ENCODE data around the gene FIS1. TPM values are rescaled to one million over a fixed set of nuclear protein-coding genes. Genes with fewer than 3 reads are reported as not detected.

FIS1 gene
- total RNA-seq, 4 donors from 2014 or later, result 227 to 315 (median 248) TPM

DNA sequence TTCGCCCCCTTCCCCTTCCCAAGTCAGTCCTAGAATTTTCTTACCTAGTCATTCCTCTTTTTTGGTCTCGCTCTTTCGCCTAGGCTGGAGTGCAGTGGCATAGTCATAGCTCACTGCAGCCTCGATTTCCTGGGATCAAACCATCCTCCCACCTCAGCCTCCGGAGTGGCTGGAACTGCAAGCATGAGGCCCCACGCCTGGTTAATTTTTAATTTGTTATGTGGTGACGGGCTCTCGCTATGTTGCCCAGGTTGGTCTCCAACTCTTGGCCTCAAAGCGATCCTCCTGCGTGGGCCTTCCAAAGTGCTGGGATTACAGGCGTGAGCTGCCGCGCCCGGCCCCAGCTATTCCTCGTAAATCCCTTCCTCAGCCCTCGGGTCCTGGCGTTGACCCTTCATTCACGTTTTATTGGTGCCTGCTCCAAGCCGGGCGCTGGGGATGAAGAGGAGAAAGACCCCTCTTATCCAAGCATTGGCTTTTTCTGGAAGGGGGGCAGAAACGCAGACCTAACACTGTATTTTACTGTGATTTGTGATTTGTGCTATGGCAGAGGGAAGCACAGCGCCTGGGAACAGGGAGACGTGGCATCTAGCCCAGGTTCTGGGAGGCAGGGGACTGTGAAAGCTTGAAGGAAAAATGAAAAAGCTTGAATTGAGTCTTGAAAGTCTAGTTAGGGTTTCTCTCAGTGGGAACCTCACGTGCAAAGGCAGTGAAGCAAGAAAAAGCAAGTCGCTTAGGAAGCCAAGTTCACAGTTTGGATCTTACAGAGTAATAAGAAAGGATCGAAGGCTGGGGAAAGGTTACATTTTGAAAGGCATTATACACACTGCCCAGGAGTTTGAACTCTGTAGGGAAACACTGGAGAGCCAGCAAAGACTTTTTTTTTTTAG lies 26.4 kb downstream of the FIS1 start:
- Histone ChIP-seq H3K27ac (peak overlapping the region in 3 of 4 donors; percentile 90 to 97 (median 94)), H3K36me3 (peaks cover 0 to 49% of the 10 kb centered on the region in 2 donors)
- 10 to 23% methylated on average over 7 to 18 of the region's 26 CpGs for WGBS, 2 donors (ENCODE audit: low coverage in 1 of 2)

DNA sequence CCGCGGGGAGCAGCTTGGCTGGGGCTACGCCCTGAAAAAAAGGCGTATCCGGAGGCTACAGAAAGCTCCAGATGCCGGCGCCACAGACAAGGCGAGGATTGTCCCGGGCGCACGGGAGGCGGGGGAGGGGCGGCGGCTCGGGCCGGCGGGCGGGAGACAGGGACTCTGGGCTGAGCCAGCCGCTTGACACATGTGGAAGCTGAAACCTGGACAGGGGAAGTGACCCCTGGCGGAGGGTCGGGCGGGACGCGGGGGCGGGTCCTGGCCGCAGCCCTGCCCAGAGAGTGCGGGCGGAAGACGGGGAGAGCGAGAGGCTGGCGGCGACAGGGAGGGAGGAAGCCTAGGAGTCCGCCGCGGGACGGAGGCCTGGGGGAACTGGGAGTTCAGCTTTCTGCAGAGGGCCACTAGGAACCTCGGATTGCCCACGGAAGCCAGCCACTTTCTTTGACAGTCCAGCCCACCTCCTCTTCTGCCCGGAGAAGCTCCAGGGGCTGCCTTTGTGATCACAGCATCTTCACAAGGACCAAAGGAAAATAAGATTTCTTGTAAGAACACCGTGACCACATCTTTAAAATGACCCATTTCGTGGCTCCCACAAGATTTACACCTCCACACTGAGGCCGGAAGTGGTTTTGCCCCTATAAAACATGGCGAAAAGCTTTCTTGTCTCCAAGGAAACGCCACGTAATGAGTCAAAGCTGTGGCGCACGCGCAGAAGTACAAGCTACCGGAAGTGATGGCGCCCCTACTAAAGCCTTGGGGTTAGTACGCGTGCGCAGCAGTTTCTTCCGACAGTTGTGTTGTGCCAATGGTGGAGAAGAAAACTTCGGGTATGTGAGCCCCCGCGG lies 27.3 kb downstream of the FIS1 start, which contains the start of the genes PLOD3 and ZNHIT1:
Gene PLOD3, minus strand, starts transcription at position 194 of the 848 bp plus-strand sequence. CDS start 307 bp downstream, outside the sequence.
Gene ZNHIT1, plus strand, starts transcription at position 778 of the 848 bp plus-strand sequence. Its CDS starts 31 bp downstream, at position 809.
- WGBS, 2 donors (ENCODE audit: low coverage in 1 of 2), result 0% methylated on average over 5 to 22 of the region's 57 CpGs

More for the DNA sequence above, 26.4 kb downstream of the FIS1 start:
- ATAC-seq, result no peak
- no peaks in the 10 kb centered on the region for H3K27me3 ChIP-seq
- H3K4me1 ChIP-seq, result peaks cover 0 to 59% (median 20%) of the 10 kb centered on the region in 3 donors
- H3K9me3 ChIP-seq, result no peaks in the 10 kb centered on the region
- peak overlapping the region; percentile 39 to 95 for H3K4me3 ChIP-seq
- TF ChIP-seq POLR2AphosphoS5 (IDR thresholded peaks at IDR 0.05) (no peak), POLR2A (IDR thresholded peaks at IDR 0.05) (no peak), EP300 (IDR thresholded peaks at IDR 0.05) (no peak)
- TF ChIP-seq, protein P1, sequence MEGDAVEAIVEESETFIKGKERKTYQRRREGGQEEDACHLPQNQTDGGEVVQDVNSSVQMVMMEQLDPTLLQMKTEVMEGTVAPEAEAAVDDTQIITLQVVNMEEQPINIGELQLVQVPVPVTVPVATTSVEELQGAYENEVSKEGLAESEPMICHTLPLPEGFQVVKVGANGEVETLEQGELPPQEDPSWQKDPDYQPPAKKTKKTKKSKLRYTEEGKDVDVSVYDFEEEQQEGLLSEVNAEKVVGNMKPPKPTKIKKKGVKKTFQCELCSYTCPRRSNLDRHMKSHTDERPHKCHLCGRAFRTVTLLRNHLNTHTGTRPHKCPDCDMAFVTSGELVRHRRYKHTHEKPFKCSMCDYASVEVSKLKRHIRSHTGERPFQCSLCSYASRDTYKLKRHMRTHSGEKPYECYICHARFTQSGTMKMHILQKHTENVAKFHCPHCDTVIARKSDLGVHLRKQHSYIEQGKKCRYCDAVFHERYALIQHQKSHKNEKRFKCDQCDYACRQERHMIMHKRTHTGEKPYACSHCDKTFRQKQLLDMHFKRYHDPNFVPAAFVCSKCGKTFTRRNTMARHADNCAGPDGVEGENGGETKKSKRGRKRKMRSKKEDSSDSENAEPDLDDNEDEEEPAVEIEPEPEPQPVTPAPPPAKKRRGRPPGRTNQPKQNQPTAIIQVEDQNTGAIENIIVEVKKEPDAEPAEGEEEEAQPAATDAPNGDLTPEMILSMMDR (IDR thresholded peaks at IDR 0.05), result no peak

DNA sequence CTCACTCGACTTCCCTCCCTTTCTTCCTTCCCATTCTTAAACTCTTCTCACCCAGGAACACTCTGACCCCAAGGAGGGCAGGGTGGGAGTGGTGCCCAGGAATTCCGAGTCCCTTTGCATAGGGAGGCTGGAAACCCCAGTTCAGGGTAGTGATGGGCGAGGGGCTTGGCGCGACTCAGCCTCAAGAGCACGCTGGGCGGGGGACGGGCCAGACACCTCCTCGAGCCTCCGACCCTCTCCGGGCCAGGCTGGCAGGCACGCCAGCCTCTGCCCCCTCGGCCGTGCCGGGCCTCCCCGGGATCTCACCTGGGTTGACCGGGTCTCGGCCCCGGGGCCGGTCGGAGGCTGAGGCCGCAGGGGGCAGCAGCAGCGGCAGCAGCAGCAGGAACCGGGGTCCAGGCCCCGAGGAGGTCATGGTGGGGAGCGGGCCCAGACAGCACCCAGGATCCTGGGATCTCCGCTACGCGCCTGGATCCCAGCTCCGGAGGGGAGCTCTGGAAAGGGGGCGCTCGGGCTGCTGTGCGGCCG lies 28.0 kb downstream of the FIS1 start:
- Histone ChIP-seq H3K36me3 (peaks cover 0 to 49% of the 10 kb centered on the region in 2 donors), H3K4me1 (peaks cover 0 to 53% (median 20%) of the 10 kb centered on the region in 3 donors), H3K4me3 (peak overlapping the region; percentile 39 to 95), H3K27ac (peak overlapping the region; percentile 73 to 97 (median 92)), H3K27me3 (no peaks in the 10 kb centered on the region), H3K9me3 (no peaks in the 10 kb centered on the region)
- 0% methylated on average over 2 of the region's 34 CpGs; no CpG with 5 or more reads in 1 of the 2 donors for WGBS, 2 donors (ENCODE audit: low coverage in 1 of 2)
- no peak for ATAC-seq
- no peak for TF ChIP-seq EP300 (IDR thresholded peaks at IDR 0.05)
- no peak for TF ChIP-seq POLR2AphosphoS5 (IDR thresholded peaks at IDR 0.05)
- TF ChIP-seq POLR2A (IDR thresholded peaks at IDR 0.05), result no peak
- TF ChIP-seq, protein P1 (IDR thresholded peaks at IDR 0.05), result no peak

More for the DNA sequence above, 27.3 kb downstream of the FIS1 start, which contains the start of the genes PLOD3 and ZNHIT1:
- Histone ChIP-seq H3K4me3 (peak within 1 kb of the TSS; percentile 39 to 95), H3K36me3 (peaks cover 0 to 49% of the 10 kb centered on the region in 2 donors), H3K27ac (peak within 1 kb of the TSS; percentile 73 to 97 (median 92)), H3K27me3 (no peaks in the 10 kb centered on the region), H3K4me1 (peaks cover 0 to 59% (median 20%) of the 10 kb centered on the region in 3 donors), H3K9me3 (no peaks in the 10 kb centered on the region)
- peak; percentile 61 for TF ChIP-seq POLR2AphosphoS5 (IDR thresholded peaks at IDR 0.05)
- TF ChIP-seq, protein P1 (IDR thresholded peaks at IDR 0.05), result peak in 2 of 4 experiments; percentile 23 to 56
- peak; percentile 8 to 35 for TF ChIP-seq POLR2A (IDR thresholded peaks at IDR 0.05)
- no peak for TF ChIP-seq EP300 (IDR thresholded peaks at IDR 0.05)
- ATAC-seq, result peak; percentile 94

DNA sequence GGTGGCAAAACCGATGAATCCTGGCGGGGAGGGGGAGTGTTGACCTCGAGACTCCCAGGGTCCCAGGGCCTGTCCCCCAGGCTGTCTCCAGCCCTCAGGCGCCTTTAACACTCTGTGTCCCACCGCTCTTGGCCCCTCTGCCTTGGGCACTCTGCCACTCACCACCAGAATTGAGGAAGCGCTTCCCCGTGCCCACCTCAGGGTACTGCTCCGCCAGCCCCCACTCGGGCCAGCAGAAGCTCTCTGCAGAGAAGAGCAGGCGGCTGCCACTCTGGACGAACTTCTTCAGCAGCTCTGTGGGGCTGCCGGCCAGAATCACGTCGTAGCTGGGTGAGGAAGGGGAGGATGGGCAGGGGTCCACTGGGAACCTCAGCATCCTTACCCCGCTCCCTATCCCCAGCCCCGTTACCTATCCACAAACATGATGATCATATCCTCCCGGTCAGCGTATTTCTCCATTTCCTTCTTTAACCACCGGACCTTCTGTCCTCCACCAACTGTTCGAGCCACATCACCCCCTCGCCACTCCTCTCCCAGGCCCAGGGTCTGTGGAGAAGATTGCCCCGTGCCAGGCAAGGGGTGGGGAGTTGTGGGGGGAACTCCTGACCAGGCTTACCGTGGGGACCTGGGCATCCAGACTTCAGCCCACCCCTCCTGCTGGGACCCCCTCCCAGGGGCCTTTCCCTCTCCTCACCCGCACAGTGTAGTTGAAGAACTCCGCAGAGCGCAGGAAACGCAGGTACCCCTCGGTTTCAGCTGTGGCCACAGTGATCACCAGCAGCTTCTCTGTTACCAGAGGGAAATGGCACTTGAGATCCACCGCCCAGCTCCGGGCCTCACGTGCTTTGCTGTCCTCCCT lies 28.7 kb downstream of the FIS1 start:
- 8 to 52% methylated on average over 9 to 14 of the region's 31 CpGs for WGBS, 2 donors (ENCODE audit: low coverage in 1 of 2)
- Histone ChIP-seq H3K27me3 (no peaks in the 10 kb centered on the region), H3K4me3 (peak overlapping the region; percentile 39 to 95), H3K27ac (peak overlapping the region in 3 of 4 donors; percentile 90 to 97 (median 94)), H3K9me3 (no peaks in the 10 kb centered on the region), H3K36me3 (peaks cover 0 to 49% of the 10 kb centered on the region in 2 donors), H3K4me1 (peaks cover 0 to 52% (median 20%) of the 10 kb centered on the region in 3 donors)
- ATAC-seq, result no peak
- no peak for TF ChIP-seq EP300 (IDR thresholded peaks at IDR 0.05)
- TF ChIP-seq POLR2AphosphoS5 (IDR thresholded peaks at IDR 0.05), result no peak
- TF ChIP-seq, protein P1 (IDR thresholded peaks at IDR 0.05), result no peak
- no peak for TF ChIP-seq POLR2A (IDR thresholded peaks at IDR 0.05)
